Measurements from ENCODE around the gene ZFP92.

The ZFP92 gene

DNA sequence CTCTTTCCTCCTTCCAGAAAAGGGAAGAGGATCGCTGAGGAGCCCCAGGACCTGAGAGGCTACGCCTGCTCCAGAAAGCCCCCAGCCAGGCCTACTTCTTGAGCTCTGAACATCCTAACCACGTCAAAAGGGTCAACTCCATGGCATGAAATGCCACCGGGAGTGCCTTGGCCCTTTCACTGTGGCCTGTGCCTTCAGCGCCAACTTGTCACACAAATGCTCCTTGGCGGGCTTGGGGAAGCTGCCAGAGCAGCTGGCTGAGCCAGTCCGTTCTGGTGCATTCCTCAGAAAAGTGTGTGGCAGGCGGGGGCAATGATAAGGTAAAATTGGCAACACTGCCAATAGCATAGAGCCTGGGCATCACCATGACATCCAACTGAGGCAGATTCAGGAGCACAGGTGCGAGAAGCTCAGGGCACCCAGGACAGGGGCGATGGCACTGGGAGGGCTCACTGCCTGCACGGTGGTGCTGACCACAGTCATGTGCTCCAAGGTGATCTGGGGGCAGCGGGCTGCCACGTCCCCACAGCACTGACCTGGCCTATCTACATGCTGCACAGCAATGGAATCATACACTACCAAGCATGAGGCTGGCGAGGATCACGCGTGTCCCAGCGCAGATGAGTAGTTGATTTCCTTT, 46.7 kb downstream of the ZFP92 start:
- DNase-seq: no peak

GRCh38 chrX:153458476-153458875, 47.2 kb downstream of the ZFP92 start:
- no peak for DNase-seq

- DNase-seq: no peak
These were observed 48.7 kb downstream of the ZFP92 start for GRCh38 chrX:153459986-153460385.

- no peak for DNase-seq
These were observed 49.6 kb downstream of the ZFP92 start for GRCh38 chrX:153460826-153461225.

All from DMS153 (cell line).